Islet precursor cell (in vitro differentiated cells): Measurements from ENCODE around the gene FBXO24.

Experiments used
- DNase-seq: peaks from one replicate; pipeline ENCODE4 v3.0.0-alpha.2; 2018

Gene FBXO24

GRCh38 chr7:100575206-100575631, 10.9 kb upstream of the FBXO24 start:
- no peak for DNase-seq

GRCh38 chr7:100575746-100576383, 10.3 kb upstream of the FBXO24 start:
- no peak for DNase-seq

GRCh38 chr7:100576384-100576993, 9.6 kb upstream of the FBXO24 start:
- no peak for DNase-seq

GRCh38 chr7:100577103-100577502, 9.0 kb upstream of the FBXO24 start:
- DNase-seq: no peak

- no peak for DNase-seq
These were observed 8.6 kb upstream of the FBXO24 start for GRCh38 chr7:100577507-100577906.

- DNase-seq: no peak
These were observed 7.6 kb upstream of the FBXO24 start for GRCh38 chr7:100578246-100579183.

GRCh38 chr7:100580466-100581283, 5.5 kb upstream of the FBXO24 start:
- DNase-seq: no peak

GRCh38 chr7:100582041-100582579, 4.0 kb upstream of the FBXO24 start:
- no peak for DNase-seq

GRCh38 chr7:100582650-100583049, 3.5 kb upstream of the FBXO24 start:
- no peak for DNase-seq

- DNase-seq: peak; percentile 85
These were observed 2.7 kb upstream of the FBXO24 start for GRCh38 chr7:100583132-100584053.

GRCh38 chr7:100584054-100584682, 2.0 kb upstream of the FBXO24 start:
- DNase-seq: no peak

GRCh38 chr7:100584683-100585510, 1.2 kb upstream of the FBXO24 start:
- peak; percentile 94 for DNase-seq

GRCh38 chr7:100585511-100586265, 440 bp upstream of the FBXO24 start, which contains the start of gene LRCH4:
Gene LRCH4 (minus strand): TSS chr7:100586129. CDS start chr7:100586100, 29 bp downstream.
- DNase-seq: peak; percentile 82

GRCh38 chr7:100588438-100588837, 2.3 kb downstream of the FBXO24 start:
- no peak for DNase-seq

- DNase-seq: no peak
These were observed 3.3 kb downstream of the FBXO24 start for GRCh38 chr7:100589341-100589947.

- DNase-seq: no peak
These were observed 4.1 kb downstream of the FBXO24 start for GRCh38 chr7:100590077-100590737.

GRCh38 chr7:100591596-100591995, 5.5 kb downstream of the FBXO24 start:
- DNase-seq: no peak

GRCh38 chr7:100595188-100595587, 9.1 kb downstream of the FBXO24 start:
- no peak for DNase-seq
